IMR-90 (cell line): Measurements from ENCODE around the gene IL16. TPM values are rescaled to one million over a fixed set of nuclear protein-coding genes. Genes with fewer than 3 reads are reported as not detected.
"Not testable (repeated sequence)": the region's sequence is repeated elsewhere in the genome, so short reads cannot be mapped to it uniquely, and the experiment has no call there.

Experiments
- ATAC-seq: fragments of 200-7000 bp; cut with Tn5 transposase; 2 replicates; pipeline ENCODE4 v1.9.1; 2020; ENCODE audit warnings: low read depth, mild to moderate bottlenecking, moderate library complexity
- BruUV-seq: library from RNA; stranded (reverse); fragments of 400-500 nt; replicated peaks from 2 replicates; lab custom pipeline; 2021; lab: Mats Ljungman, UMichigan
- CTCF ChIA-PET: fragments of 300-600 bp; formaldehyde crosslinking; extraction: SDS; loops from one replicate; lab custom pipeline; 2021; ENCODE audit warnings: antibody characterized with exemption; lab: Yijun Ruan, JAX
- POLR2A ChIA-PET: fragments of 300-600 bp; sonication (Branson Sonifier 250); formaldehyde crosslinking; loops from one replicate; lab custom pipeline; 2022; ENCODE audit warnings: antibody characterized with exemption; ENCODE audit not compliant: unreplicated experiment; lab: Charles Lee
- DNase-seq: peaks from one replicate; pipeline ENCODE4 v3.0.0; 2013
- H2AFZ ChIP-seq: replicated peaks from 2 replicates; pipeline ENCODE3; 2013; ENCODE audit warnings: low read length, mild to moderate bottlenecking; ENCODE audit not compliant: poor library complexity
- H2AK5ac ChIP-seq: 2 replicates; pipeline ENCODE4 v1.6.1; 2013; ENCODE audit warnings: low read depth, low read length, inconsistent platforms
- H2AK9ac ChIP-seq: replicated peaks from 2 replicates; pipeline ENCODE3; 2013; ENCODE audit warnings: mild to moderate bottlenecking, low read depth, low read length, moderate library complexity; ENCODE audit not compliant: poor library complexity
- H2BK120ac ChIP-seq: 2 replicates; pipeline ENCODE4 v1.6.1; 2013; ENCODE audit warnings: low read depth, low read length, inconsistent platforms
- H2BK15ac ChIP-seq: 3 replicates; pipeline ENCODE4 v1.6.1; 2013; ENCODE audit warnings: low read depth, low read length, inconsistent platforms
- H2BK20ac ChIP-seq: 2 replicates; pipeline ENCODE4 v1.6.1; 2013; ENCODE audit warnings: low read depth, mild to moderate bottlenecking, inconsistent platforms, low read length, moderate library complexity
- H2BK5ac ChIP-seq: 2 replicates; pipeline ENCODE4 v1.6.1; 2013; ENCODE audit warnings: mild to moderate bottlenecking, low read depth, low read length, inconsistent platforms; ENCODE audit not compliant: poor library complexity, severe bottlenecking
- H3K14ac ChIP-seq: replicated peaks from 2 replicates; pipeline ENCODE4 v1.6.1; 2013; ENCODE audit warnings: low read depth, low read length, inconsistent platforms
- H3K18ac ChIP-seq: 2 replicates; pipeline ENCODE4 v1.6.1; 2013; ENCODE audit warnings: low read depth, low read length, control low read depth
- H3K23ac ChIP-seq: 2 replicates; pipeline ENCODE4 v1.6.1; 2013; ENCODE audit warnings: low read depth, low read length, inconsistent platforms
- H3K27ac ChIP-seq: 2 replicates; pipeline ENCODE4 v1.5.1; 2013; ENCODE audit warnings: mild to moderate bottlenecking, control low read depth, low read length; ENCODE audit not compliant: insufficient read depth
- H3K27me3 ChIP-seq: 2 replicates; pipeline ENCODE4 v1.6.1; 2013; ENCODE audit warnings: low read length; ENCODE audit not compliant: control insufficient read depth, insufficient read depth
- H3K36me3 ChIP-seq: 2 replicates; pipeline ENCODE4 v1.6.1; 2013; ENCODE audit warnings: low read length, mixed read lengths; ENCODE audit not compliant: control insufficient read depth, insufficient read depth
- H3K4ac ChIP-seq: 2 replicates; pipeline ENCODE4 v1.6.1; 2013; ENCODE audit warnings: low read depth, low read length, inconsistent platforms
- H3K4me1 ChIP-seq: 2 replicates; pipeline ENCODE4 v1.6.1; 2013; ENCODE audit warnings: low read length, mixed read lengths; ENCODE audit not compliant: control insufficient read depth, insufficient read depth
- H3K4me2 ChIP-seq: 2 replicates; pipeline ENCODE4 v1.6.1; 2013; ENCODE audit warnings: low read depth, mild to moderate bottlenecking, control low read depth, low read length, moderate library complexity
- H3K4me3 ChIP-seq: 2 replicates; pipeline ENCODE4 v1.5.1; 2013; ENCODE audit warnings: low read depth, mild to moderate bottlenecking, control low read depth, low read length, moderate library complexity; ENCODE audit not compliant: insufficient read depth
- H3K56ac ChIP-seq: 2 replicates; pipeline ENCODE4 v1.6.1; 2013; ENCODE audit warnings: low read length, inconsistent platforms; ENCODE audit not compliant: insufficient read depth; ENCODE audit errors: extremely low read depth
- H3K79me1 ChIP-seq, 2 experiments: 2 replicates each; pipeline ENCODE4 v1.6.1; 2013; ENCODE audit warnings: low read length in 2 of 2, inconsistent platforms in 1 of 2, low read depth in 1 of 2
- H3K9ac ChIP-seq: 2 replicates; pipeline ENCODE4 v1.6.1; 2013; ENCODE audit warnings: low read depth, low read length, control low read depth
- H3K9me1 ChIP-seq: 2 replicates; pipeline ENCODE4 v1.6.1; 2013; ENCODE audit warnings: low read length, inconsistent platforms; ENCODE audit not compliant: insufficient read depth
- H3K9me3 ChIP-seq: 2 replicates; pipeline ENCODE4 v1.6.1; 2013; ENCODE audit warnings: low read length; ENCODE audit not compliant: control insufficient read depth, insufficient read depth
- H4K20me1 ChIP-seq: 2 replicates; pipeline ENCODE4 v1.6.1; 2013; ENCODE audit warnings: low read length, inconsistent platforms; ENCODE audit not compliant: insufficient read depth
- H4K5ac ChIP-seq: 2 replicates; pipeline ENCODE4 v1.6.1; 2013; ENCODE audit warnings: mild to moderate bottlenecking, low read depth, low read length, control low read depth
- H4K8ac ChIP-seq, 2 experiments: 2 replicates each; pipeline ENCODE4 v1.6.1; 2013; ENCODE audit warnings: low read depth in 2 of 2, low read length in 2 of 2, control low read depth in 1 of 2, inconsistent platforms in 1 of 2
- H4K91ac ChIP-seq: 2 replicates; pipeline ENCODE4 v1.6.1; 2013; ENCODE audit warnings: low read depth, low read length, inconsistent platforms; ENCODE audit not compliant: insufficient read depth
- WGBS, 2 experiments: methylation state at CpG; one replicate each; pipeline versions ENCODE4 v1.1.5 to v1.1.7; 2013; ENCODE audit warnings: missing lambda C conversion rate in 2 of 2; ENCODE audit not compliant: insufficient read length in 1 of 2; ENCODE audit errors: extremely low coverage in 2 of 2; 5-methylcytosine and 5-hydroxymethylcytosine counted together
- dilution Hi-C: fragments of 300-500 bp; cut with HindIII; formaldehyde crosslinking; loops from one replicate; pipeline ENCODE4 v1.14.3; 2018; ENCODE audit warnings: low sequenced_read_pairs; ENCODE audit not compliant: unreplicated experiment
- in situ Hi-C: fragments of 300-500 bp; cut with MboI; formaldehyde crosslinking; loops from 3 replicates; pipeline ENCODE4 v1.14.3; 2019; ENCODE audit warnings: low sequenced_read_pairs, inconsistent platforms, mixed read lengths
- intact Hi-C: fragments of 100-400 bp; cut with micrococcal nuclease; formaldehyde crosslinking; loops from 2 replicates; pipeline ENCODE4 v1.10.0; 2022
- polyA plus RNA-seq, 3 experiments: library from polyadenylated mRNA; depleted of rRNA; stranded (reverse); fragments of >200 nt; gene quantifications; 2 replicates each; pipeline ENCODE4 v1.2.3, GENCODE V29; 2012; ENCODE audit warnings: low replicate concordance in 1 of 3
- total RNA-seq: library from RNA; depleted of rRNA; stranded (reverse); fragments of >200 nt; gene quantifications from 2 replicates; pipeline ENCODE4 v1.2.3, GENCODE V29; 2012

Gene IL16
- total and polyA plus RNA-seq, 2 of the 4 experiments (the other 2 are of a cell fraction): 0.18 to 0.27 TPM

- H3K9me1 ChIP-seq, H3K4me3 ChIP-seq, H2BK120ac ChIP-seq, ATAC-seq, H3K4ac ChIP-seq, H3K79me1 ChIP-seq, H3K23ac ChIP-seq, H4K91ac ChIP-seq, H3K4me2 ChIP-seq, H3K36me3 ChIP-seq, H3K14ac ChIP-seq, H2AK9ac ChIP-seq, H4K8ac ChIP-seq, POLR2A ChIA-PET, H2BK20ac ChIP-seq, DNase-seq, H3K18ac ChIP-seq, CTCF ChIA-PET, H4K5ac ChIP-seq, H3K27ac ChIP-seq, BruUV-seq, H2BK5ac ChIP-seq, H2BK15ac ChIP-seq, H3K56ac ChIP-seq, H3K4me1 ChIP-seq, H4K20me1 ChIP-seq, in situ Hi-C loops, H3K9me3 ChIP-seq, dilution Hi-C loops, intact Hi-C loops, H2AK5ac ChIP-seq, H3K27me3 ChIP-seq, H3K9ac ChIP-seq, H2AFZ ChIP-seq: not testable (repeated sequence)
- WGBS, 2 experiments: no CpG with 5 or more reads among the region's 1 CpG
Observed at GRCh38 chr15:81207987-81208386, 11.3 kb downstream of the IL16 start.
